ENCODE results near the gene FAM111A. TPM values are rescaled to one million over a fixed set of nuclear protein-coding genes. Genes with fewer than 3 reads are reported as not detected.

The FAM111A gene
- total RNA-seq, 1 experiment from 2014 or later = 37.9 TPM

- DNase-seq (ENCODE audit: low read depth, low spot score) = no peak
- TF ChIP-seq SIN3A (IDR thresholded peaks at IDR 0.05; ENCODE audit: borderline replicate concordance, insufficient read depth, low read depth, low read length) = no peak
- no peak for TF ChIP-seq TCF7L2 (IDR thresholded peaks at IDR 0.05; ENCODE audit: low read depth, low read length)
- TF ChIP-seq POLR2AphosphoS5 (IDR thresholded peaks at IDR 0.05; ENCODE audit: low read depth, low read length) = no peak
- TF ChIP-seq REST (IDR thresholded peaks at IDR 0.05; ENCODE audit: insufficient read depth in 1 of 2, low read depth in 2 of 2, low read length in 1 of 2) = no peak
- no peak for TF ChIP-seq CTCF (IDR thresholded peaks at IDR 0.05)
- ATAC-seq = no peak
- no peak overlapping the region for H3K4me3 ChIP-seq (ENCODE audit: low read depth in 2 of 2, low read length in 2 of 2)
- no peaks in the 10 kb centered on the region for H3K36me3 ChIP-seq (ENCODE audit: control insufficient read depth, insufficient read depth, low read length)
- H3K9me3 ChIP-seq (ENCODE audit: control insufficient read depth, insufficient read depth, low read depth, low read length) = no peaks in the 10 kb centered on the region
- ChIA-PET POLR2A (no interaction called here), CTCF (interaction anchor here (1.4 kb wide), 1 partner anchor 17 kb away, joined by 6 read pairs; no protein-coding TSS in a partner anchor)
- intact Hi-C loops (cut with micrococcal nuclease; ENCODE audit: unreplicated experiment) (no loop called here), in situ Hi-C loops (cut with HindIII; ENCODE audit: low pct_unique_long_range_greater_than_20kb, low sequenced_read_pairs) (no loop called here)
- no peaks in the 10 kb centered on the region for H3K27me3 ChIP-seq (ENCODE audit: control insufficient read depth, insufficient read depth, low read length)
- peaks cover 17% of the 10 kb centered on the region for H3K4me1 ChIP-seq (ENCODE audit: control insufficient read depth, insufficient read depth, low read length)
- no peak overlapping the region for H3K27ac ChIP-seq (ENCODE audit: low read length)
- BruUV-seq (replicated peaks) = no TSS peak
Observed at GRCh38 chr11:59141191-59141590, 1.5 kb upstream of the FAM111A start.

GRCh38 chr11:59141673-59142460 lies 789 bp upstream of the FAM111A start:
- Histone ChIP-seq H3K4me1 (ENCODE audit: control insufficient read depth, insufficient read depth, low read length) (peaks cover 21% of the 10 kb centered on the region), H3K4me3 (ENCODE audit: low read depth in 2 of 2, low read length in 2 of 2) (peak overlapping the region; percentile 87 to 97), H3K27me3 (ENCODE audit: control insufficient read depth, insufficient read depth, low read length) (no peaks in the 10 kb centered on the region), H3K27ac (ENCODE audit: low read length) (peak overlapping the region; percentile 95), H3K36me3 (ENCODE audit: control insufficient read depth, insufficient read depth, low read length) (no peaks in the 10 kb centered on the region; the same call in 1 of the 2 replicates), H3K9me3 (ENCODE audit: control insufficient read depth, insufficient read depth, low read depth, low read length) (no peaks in the 10 kb centered on the region)
- in situ Hi-C loops (cut with HindIII; ENCODE audit: low pct_unique_long_range_greater_than_20kb, low sequenced_read_pairs) (no loop called here), intact Hi-C loops (cut with micrococcal nuclease; ENCODE audit: unreplicated experiment) (no loop called here)
- ChIA-PET POLR2A (no interaction called here), CTCF (interaction anchor here (1.4 kb wide), 1 partner anchor 16 kb away, joined by 6 read pairs; no protein-coding TSS in a partner anchor)
- DNase-seq (ENCODE audit: low read depth, low spot score) = no peak
- BruUV-seq (replicated peaks) = TSS peak; percentile 94
- ATAC-seq = no peak
- TF ChIP-seq SIN3A (IDR thresholded peaks at IDR 0.05; ENCODE audit: borderline replicate concordance, insufficient read depth, low read depth, low read length) = no peak
- no peak for TF ChIP-seq REST (IDR thresholded peaks at IDR 0.05; ENCODE audit: insufficient read depth in 1 of 2, low read depth in 2 of 2, low read length in 1 of 2)
- TF ChIP-seq POLR2AphosphoS5 (IDR thresholded peaks at IDR 0.05; ENCODE audit: low read depth, low read length) = no peak
- TF ChIP-seq CTCF (IDR thresholded peaks at IDR 0.05) = no peak

All from Panc1 (cell line).